GM12891 (cell line): ENCODE data around the gene UNC93B1.

Experiments
- POLR2A ChIP-seq: IDR thresholded peaks from 2 replicates; pipeline ENCODE4 v1.6.1; 2011; ENCODE audit warnings: low read depth, low read length, control low read depth
- POLR2AphosphoS5 ChIP-seq: IDR thresholded peaks from 2 replicates; pipeline ENCODE4 v1.6.1; 2011; ENCODE audit warnings: low read depth, low read length, control low read depth

GRCh38 chr11:68012843-68013610, 9.1 kb upstream of the UNC93B1 start:
- no peak for TF ChIP-seq POLR2A
- TF ChIP-seq POLR2AphosphoS5, result no peak
